Upper lobe of left lung (tissue), 4 donors: Measurements from ENCODE around the gene LTBP4.

Experiments used
- CTCF ChIP-seq, 6 experiments: fragments of 450-650 bp in 4 of 6; fragments of 200-600 bp in 2 of 6; sonication (generic) in 2 of 6; IDR thresholded peaks; one replicate each; pipeline ENCODE4 v1.5.1; 2016 to 2019; ENCODE audit warnings: antibody characterized with exemption in 6 of 6
- EP300 ChIP-seq, 4 donors: sonication (generic); formaldehyde crosslinking; IDR thresholded peaks; one replicate each; pipeline ENCODE4 v1.5.1; 2017; ENCODE audit warnings: antibody characterized with exemption in 4 of 4, control low read depth in 2 of 4
- POLR2AphosphoS5 ChIP-seq, 2 donors: sonication (generic); formaldehyde crosslinking; IDR thresholded peaks; one replicate each; pipeline ENCODE4 v1.5.1; 2017; ENCODE audit warnings: antibody characterized with exemption in 2 of 2

- TF ChIP-seq CTCF (IDR thresholded peaks at IDR 0.05) (no peak), POLR2AphosphoS5 (IDR thresholded peaks at IDR 0.05) (no peak), EP300 (IDR thresholded peaks at IDR 0.05) (no peak)
Measured at GRCh38 chr19:40571005-40571318, 30.2 kb upstream of the LTBP4 start.
